Measurements from ENCODE around the gene CDC42EP5.
A peak's percentile ranks its signal among the peaks of the same experiment; 100 is the strongest.

Gene CDC42EP5

GRCh38 chr19:54428323-54429175, 44.5 kb downstream of the CDC42EP5 start:
- no peak for DNase-seq (ENCODE audit: low read depth)

- DNase-seq (ENCODE audit: low read depth): no peak
Measured at GRCh38 chr19:54427586-54427985, 45.5 kb downstream of the CDC42EP5 start.

DNA sequence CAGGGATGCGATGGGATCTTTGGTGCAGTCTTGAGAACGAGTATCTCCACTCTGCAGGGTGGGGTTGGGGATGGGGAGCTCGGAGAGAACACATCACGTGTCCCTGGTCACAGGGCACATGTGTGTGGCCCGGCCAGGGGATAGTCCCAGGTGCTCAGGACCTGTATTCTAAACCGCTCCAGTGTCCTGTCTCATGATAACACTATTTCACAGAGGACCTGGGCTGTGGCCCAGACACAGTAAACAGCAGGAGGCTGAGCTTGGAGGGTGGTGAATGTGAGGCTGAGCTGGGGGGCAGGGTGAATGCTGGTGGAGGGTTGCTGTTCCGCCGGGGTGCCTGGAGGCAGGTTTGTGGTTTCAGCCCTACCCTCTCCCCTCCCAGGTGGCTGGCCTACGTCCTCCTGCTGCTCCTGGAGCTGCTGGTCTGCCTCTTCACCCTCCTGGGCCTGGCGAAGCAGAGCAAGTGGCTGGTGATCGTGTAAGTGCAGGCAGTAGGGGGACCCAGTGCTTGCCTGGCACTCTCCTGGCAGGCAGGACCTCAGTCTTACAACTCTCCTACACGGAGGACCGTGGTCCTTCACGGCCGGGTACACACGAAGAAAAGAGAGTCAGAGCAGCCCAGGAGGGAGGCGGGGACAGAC, 46.7 kb downstream of the CDC42EP5 start:
- DNase-seq (ENCODE audit: low read depth): no peak

GRCh38 chr19:54425382-54425723, 47.7 kb downstream of the CDC42EP5 start:
- no peak for DNase-seq (ENCODE audit: low read depth)

- DNase-seq (ENCODE audit: low read depth): no peak
Measured at GRCh38 chr19:54424660-54425381, 48.3 kb downstream of the CDC42EP5 start.

- DNase-seq (ENCODE audit: low read depth): no peak
Measured at GRCh38 chr19:54424201-54424600, 48.9 kb downstream of the CDC42EP5 start.

DNA sequence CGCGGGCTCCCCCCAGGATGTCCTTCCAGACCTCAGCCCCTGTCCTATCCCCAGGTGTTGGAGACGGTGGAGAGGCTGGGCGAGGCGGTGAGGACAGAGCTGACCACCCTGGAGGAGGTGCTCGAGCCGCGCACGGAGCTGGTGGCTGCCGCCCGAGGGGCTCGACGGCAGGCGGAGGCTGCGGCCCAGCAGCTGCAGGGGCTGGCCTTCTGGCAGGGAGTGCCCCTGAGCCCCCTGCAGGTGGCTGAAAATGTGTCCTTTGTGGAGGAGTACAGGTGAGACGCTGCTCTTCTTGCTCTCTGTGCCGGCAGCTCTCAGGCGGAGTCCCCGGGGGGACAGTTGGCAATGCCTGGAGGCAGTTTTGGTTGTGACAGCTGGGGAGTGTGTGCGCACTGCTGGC, 51.0 kb downstream of the CDC42EP5 start:
- no peak for DNase-seq (ENCODE audit: low read depth)

DNA sequence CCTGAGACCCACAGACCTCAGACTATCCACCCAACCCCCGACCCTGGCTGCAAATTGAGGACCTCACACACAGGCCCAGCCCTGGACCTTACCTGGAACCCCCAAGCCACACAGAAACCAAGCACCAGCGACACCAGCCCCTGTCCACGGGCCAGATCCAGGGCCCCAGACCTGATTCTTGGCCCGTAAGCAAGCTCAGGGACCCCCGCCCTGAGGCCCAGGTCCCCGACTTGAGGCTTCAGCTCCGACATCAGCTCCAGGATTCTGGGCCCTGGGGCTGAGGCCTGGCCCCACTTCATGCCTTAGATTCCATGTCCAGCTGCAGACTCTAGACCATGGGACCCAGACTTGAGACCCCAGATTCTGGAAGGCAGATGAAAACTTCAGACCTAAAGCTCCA, 51.6 kb downstream of the CDC42EP5 start:
- no peak for DNase-seq (ENCODE audit: low read depth)

DNA sequence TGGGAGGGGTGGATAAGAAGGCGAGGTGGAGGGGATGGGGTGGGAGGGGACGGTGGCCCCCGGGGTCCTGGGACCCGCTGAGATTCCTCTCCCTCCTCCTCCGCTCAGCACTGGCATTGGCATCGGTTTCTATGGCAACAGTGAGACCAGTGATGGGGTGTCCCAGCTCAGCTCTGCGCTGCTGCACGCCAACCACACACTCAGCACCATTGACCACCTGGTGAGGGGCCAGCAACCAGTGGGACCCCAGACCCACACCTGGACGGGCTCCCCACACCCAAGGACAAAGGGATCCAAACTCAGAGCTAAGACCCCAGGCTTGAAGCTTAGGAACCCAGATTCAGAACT, 52.0 kb downstream of the CDC42EP5 start:
- no peak for DNase-seq (ENCODE audit: low read depth)

GRCh38 chr19:54420383-54421168, 52.5 kb downstream of the CDC42EP5 start:
- no peak for DNase-seq (ENCODE audit: low read depth)

GRCh38 chr19:54420068-54420382, 53.1 kb downstream of the CDC42EP5 start:
- no peak for DNase-seq (ENCODE audit: low read depth)

GRCh38 chr19:54418930-54419800, 53.9 kb downstream of the CDC42EP5 start:
- DNase-seq (ENCODE audit: low read depth): no peak

GRCh38 chr19:54418030-54418929, 54.8 kb downstream of the CDC42EP5 start:
- peak; percentile 16 for DNase-seq (ENCODE audit: low read depth)

DNA sequence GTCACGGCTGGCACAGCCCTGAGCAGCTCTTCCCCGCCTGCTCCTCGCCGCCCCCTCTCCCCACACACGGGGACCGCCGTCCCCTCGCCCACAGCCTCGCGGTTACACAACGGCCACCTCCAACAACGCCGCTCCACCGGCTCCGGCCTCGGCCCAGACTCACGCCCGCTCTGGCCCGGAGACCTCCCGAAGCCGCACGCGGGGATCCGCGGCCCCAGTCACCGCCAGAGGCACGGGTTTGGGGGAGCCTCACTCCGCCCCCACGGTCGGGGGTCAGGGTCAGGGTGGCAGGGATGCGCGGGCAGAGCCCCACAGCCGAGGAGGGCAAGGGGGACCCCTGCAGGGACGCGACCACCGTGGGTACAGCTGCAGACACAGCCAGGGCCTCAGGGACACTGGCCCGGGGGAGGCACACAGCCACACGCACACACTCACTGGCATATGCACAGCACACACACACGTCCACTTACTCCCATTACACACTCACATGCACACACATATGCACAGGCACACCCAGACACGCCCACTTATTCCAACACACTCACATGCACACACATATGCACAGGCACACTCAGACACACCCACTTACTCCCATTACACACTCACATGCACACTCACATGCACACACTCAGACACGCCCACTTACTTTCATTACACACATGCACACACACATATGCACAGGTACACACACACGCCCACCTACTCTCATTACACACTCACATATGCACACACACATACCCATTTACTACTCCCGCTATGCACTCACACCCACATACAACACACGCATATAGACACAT, 56.2 kb downstream of the CDC42EP5 start:
- DNase-seq (ENCODE audit: low read depth): no peak

- DNase-seq (ENCODE audit: low read depth): no peak
Measured at GRCh38 chr19:54415901-54416673, 57.0 kb downstream of the CDC42EP5 start.

- no peak for DNase-seq (ENCODE audit: low read depth)
Measured at GRCh38 chr19:54415208-54415900, 57.7 kb downstream of the CDC42EP5 start, which contains the start of gene TTYH1. TTYH1 (plus strand) TSS chr19:54415464; CDS start chr19:54415553, 89 bp downstream.
